ENCODE results near the gene LGI4.

DNA sequence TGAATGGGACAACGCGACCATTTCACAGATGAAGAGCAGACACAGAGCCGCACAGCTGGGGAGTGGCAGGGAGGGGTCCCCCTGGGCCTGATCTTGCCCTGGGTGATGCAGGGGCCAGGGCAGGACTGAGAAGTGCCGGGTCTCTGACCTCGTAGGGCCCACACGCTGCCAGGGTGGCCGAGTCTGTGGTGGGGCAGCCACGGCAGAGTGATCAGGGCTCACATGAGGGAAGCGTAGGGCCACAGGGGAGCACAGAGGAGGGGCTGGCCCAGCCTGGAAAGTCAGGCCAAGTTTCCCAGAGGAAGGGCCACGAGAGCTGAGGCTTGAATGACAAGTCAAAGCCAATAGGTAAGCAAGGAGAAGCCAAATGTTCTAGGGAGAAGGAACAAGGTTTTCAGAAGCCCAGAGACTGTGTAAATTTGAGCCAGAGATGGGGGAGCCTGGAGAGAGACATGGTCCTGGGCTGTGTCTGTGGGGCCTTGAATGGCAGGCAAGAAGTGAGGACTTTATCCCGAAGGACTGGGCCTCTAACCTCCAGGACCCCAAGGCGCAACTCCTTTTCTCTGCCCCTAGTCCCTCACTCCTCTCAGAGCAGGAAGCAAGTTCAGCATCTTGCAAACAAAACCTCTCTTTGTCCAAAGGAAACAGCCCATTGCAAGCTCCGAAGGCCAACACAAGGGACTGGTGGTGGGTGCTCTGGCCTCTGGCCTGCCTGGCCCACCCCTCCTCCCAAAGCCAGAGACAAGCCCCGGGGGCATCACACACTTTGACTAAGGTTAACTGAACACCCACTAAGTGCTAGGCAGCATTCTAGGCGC is 51.0 kb downstream of the LGI4 start:
- TF ChIP-seq, protein P1, sequence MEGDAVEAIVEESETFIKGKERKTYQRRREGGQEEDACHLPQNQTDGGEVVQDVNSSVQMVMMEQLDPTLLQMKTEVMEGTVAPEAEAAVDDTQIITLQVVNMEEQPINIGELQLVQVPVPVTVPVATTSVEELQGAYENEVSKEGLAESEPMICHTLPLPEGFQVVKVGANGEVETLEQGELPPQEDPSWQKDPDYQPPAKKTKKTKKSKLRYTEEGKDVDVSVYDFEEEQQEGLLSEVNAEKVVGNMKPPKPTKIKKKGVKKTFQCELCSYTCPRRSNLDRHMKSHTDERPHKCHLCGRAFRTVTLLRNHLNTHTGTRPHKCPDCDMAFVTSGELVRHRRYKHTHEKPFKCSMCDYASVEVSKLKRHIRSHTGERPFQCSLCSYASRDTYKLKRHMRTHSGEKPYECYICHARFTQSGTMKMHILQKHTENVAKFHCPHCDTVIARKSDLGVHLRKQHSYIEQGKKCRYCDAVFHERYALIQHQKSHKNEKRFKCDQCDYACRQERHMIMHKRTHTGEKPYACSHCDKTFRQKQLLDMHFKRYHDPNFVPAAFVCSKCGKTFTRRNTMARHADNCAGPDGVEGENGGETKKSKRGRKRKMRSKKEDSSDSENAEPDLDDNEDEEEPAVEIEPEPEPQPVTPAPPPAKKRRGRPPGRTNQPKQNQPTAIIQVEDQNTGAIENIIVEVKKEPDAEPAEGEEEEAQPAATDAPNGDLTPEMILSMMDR (IDR thresholded peaks at IDR 0.05), result no peak
- TF ChIP-seq POLR2A (IDR thresholded peaks at IDR 0.05; ENCODE audit: low read length) (no peak), MAFK (IDR thresholded peaks at IDR 0.05; ENCODE audit: partially characterized antibody) (no peak), SREBF2 (IDR thresholded peaks at IDR 0.05) (no peak), CHD4 (IDR thresholded peaks at IDR 0.05; ENCODE audit: borderline replicate concordance) (no peak), KDM5A (IDR thresholded peaks at IDR 0.05) (no peak), ESRRA (IDR thresholded peaks at IDR 0.05; ENCODE audit: borderline replicate concordance, low read length) (no peak), RFX5 (IDR thresholded peaks at IDR 0.05) (no peak), GATA3 (IDR thresholded peaks at IDR 0.05; ENCODE audit: borderline replicate concordance) (no peak), MAZ (IDR thresholded peaks at IDR 0.05; ENCODE audit: borderline replicate concordance, low read depth, low read length) (no peak)
- TF ChIP-seq, protein P2, sequence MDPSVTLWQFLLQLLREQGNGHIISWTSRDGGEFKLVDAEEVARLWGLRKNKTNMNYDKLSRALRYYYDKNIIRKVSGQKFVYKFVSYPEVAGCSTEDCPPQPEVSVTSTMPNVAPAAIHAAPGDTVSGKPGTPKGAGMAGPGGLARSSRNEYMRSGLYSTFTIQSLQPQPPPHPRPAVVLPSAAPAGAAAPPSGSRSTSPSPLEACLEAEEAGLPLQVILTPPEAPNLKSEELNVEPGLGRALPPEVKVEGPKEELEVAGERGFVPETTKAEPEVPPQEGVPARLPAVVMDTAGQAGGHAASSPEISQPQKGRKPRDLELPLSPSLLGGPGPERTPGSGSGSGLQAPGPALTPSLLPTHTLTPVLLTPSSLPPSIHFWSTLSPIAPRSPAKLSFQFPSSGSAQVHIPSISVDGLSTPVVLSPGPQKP (IDR thresholded peaks at IDR 0.05; ENCODE audit: low read depth, low read length), result no peak
- TF ChIP-seq, protein P3, sequence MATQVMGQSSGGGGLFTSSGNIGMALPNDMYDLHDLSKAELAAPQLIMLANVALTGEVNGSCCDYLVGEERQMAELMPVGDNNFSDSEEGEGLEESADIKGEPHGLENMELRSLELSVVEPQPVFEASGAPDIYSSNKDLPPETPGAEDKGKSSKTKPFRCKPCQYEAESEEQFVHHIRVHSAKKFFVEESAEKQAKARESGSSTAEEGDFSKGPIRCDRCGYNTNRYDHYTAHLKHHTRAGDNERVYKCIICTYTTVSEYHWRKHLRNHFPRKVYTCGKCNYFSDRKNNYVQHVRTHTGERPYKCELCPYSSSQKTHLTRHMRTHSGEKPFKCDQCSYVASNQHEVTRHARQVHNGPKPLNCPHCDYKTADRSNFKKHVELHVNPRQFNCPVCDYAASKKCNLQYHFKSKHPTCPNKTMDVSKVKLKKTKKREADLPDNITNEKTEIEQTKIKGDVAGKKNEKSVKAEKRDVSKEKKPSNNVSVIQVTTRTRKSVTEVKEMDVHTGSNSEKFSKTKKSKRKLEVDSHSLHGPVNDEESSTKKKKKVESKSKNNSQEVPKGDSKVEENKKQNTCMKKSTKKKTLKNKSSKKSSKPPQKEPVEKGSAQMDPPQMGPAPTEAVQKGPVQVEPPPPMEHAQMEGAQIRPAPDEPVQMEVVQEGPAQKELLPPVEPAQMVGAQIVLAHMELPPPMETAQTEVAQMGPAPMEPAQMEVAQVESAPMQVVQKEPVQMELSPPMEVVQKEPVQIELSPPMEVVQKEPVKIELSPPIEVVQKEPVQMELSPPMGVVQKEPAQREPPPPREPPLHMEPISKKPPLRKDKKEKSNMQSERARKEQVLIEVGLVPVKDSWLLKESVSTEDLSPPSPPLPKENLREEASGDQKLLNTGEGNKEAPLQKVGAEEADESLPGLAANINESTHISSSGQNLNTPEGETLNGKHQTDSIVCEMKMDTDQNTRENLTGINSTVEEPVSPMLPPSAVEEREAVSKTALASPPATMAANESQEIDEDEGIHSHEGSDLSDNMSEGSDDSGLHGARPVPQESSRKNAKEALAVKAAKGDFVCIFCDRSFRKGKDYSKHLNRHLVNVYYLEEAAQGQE (IDR thresholded peaks at IDR 0.05), result no peak
- TF ChIP-seq, protein P4, sequence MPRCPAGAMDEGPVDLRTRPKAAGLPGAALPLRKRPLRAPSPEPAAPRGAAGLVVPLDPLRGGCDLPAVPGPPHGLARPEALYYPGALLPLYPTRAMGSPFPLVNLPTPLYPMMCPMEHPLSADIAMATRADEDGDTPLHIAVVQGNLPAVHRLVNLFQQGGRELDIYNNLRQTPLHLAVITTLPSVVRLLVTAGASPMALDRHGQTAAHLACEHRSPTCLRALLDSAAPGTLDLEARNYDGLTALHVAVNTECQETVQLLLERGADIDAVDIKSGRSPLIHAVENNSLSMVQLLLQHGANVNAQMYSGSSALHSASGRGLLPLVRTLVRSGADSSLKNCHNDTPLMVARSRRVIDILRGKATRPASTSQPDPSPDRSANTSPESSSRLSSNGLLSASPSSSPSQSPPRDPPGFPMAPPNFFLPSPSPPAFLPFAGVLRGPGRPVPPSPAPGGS (IDR thresholded peaks at IDR 0.05), result no peak
- TF ChIP-seq, protein P5, sequence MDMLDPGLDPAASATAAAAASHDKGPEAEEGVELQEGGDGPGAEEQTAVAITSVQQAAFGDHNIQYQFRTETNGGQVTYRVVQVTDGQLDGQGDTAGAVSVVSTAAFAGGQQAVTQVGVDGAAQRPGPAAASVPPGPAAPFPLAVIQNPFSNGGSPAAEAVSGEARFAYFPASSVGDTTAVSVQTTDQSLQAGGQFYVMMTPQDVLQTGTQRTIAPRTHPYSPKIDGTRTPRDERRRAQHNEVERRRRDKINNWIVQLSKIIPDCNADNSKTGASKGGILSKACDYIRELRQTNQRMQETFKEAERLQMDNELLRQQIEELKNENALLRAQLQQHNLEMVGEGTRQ (IDR thresholded peaks at IDR 0.05), result no peak

All from A549 (cell line).